ENCODE measurements around the gene QRFP.
A peak's percentile ranks its signal among the peaks of the same experiment; 100 is the strongest.
"Not testable (repeated sequence)": the region's sequence is repeated elsewhere in the genome, so short reads cannot be mapped to it uniquely, and the experiment has no call there.

Gene QRFP

DNA sequence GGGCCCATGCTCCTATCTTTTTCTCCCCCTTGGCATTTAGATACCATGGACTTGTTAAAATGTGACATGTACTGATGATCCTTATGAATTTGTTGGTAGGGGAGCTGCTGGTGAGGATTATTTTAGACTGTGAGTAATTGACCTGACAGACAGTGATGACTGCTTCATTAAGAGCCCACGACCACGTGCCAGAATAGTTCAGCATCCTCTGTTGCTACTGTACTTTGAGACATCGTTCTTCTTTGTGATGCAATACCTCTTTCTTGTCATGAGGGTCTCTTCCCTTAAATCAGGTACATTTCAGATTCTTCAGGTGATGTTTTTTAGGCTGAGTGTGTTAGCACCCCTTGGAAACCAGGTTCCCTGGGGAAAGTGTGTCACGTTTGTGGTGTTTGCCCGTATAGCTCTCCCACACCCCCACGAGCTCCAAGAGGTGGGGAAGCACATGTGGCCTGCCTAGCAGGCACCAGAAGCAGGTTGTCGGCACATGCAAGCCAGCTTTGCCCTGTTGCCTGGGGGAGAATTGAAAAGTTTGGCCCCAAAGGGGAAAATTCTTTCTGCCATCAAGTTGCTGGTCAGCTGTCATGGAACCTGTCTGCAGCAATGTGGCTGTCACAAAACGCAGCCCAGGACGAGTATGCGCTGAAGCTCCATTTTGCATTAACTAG, 25.1 kb downstream of the QRFP start:
- DNase-seq = no peak

- DNase-seq = no peak
These were observed 25.9 kb downstream of the QRFP start for GRCh38 chr9:130870491-130871381.

DNA sequence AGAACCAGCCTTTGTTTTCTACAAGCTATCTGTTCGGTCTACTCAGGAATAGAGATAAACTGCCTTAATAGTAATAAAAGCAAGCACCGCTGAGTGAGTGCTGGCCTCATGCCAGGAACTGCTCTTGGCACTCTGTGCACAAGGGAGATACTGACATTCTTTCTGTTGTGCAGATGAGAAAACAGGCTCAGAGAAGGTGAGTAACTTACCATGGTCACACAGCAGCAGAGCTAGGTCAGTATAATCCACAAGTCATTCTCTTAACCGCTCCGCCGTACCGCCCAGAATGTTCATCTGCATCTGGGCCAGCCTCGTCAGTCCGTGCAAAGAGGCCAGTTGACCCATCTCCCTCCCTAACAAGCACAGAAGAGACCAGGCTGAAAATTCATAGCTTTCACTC, 27.4 kb downstream of the QRFP start:
- DNase-seq = no peak

GRCh38 chr9:130868230-130868629, 28.4 kb downstream of the QRFP start:
- DNase-seq = no peak

GRCh38 chr9:130867556-130867955, 29.1 kb downstream of the QRFP start:
- DNase-seq = no peak

- peak; percentile 89 for DNase-seq
These were observed 30.1 kb downstream of the QRFP start for GRCh38 chr9:130866474-130866965.

GRCh38 chr9:130865921-130866320, 30.7 kb downstream of the QRFP start:
- no peak for DNase-seq

DNA sequence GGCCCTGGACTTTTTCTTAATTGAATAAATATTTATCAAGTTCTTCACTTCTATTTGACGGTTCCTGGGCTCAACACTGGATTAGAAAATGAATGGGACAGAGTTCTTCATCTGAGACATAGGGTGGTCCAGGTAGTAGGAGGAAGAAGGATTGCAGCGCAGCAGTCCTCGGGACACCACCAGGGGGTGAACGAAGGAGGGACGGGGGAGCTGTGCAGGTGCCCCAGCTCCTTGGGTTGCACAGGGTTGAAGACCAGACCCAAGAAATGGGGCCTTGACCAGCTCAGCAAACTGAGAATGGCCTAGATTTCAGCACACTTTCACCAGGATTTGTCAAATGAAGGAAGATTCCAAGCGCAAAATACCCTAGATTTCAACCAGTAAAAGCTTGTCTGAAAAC, 32.1 kb downstream of the QRFP start:
- DNase-seq = no peak

GRCh38 chr9:130862747-130863146, 33.9 kb downstream of the QRFP start:
- no peak for DNase-seq

- DNase-seq = no peak
These were observed 34.4 kb downstream of the QRFP start for GRCh38 chr9:130862217-130862616.

GRCh38 chr9:130861372-130862180, 35.0 kb downstream of the QRFP start:
- DNase-seq = no peak

DNA sequence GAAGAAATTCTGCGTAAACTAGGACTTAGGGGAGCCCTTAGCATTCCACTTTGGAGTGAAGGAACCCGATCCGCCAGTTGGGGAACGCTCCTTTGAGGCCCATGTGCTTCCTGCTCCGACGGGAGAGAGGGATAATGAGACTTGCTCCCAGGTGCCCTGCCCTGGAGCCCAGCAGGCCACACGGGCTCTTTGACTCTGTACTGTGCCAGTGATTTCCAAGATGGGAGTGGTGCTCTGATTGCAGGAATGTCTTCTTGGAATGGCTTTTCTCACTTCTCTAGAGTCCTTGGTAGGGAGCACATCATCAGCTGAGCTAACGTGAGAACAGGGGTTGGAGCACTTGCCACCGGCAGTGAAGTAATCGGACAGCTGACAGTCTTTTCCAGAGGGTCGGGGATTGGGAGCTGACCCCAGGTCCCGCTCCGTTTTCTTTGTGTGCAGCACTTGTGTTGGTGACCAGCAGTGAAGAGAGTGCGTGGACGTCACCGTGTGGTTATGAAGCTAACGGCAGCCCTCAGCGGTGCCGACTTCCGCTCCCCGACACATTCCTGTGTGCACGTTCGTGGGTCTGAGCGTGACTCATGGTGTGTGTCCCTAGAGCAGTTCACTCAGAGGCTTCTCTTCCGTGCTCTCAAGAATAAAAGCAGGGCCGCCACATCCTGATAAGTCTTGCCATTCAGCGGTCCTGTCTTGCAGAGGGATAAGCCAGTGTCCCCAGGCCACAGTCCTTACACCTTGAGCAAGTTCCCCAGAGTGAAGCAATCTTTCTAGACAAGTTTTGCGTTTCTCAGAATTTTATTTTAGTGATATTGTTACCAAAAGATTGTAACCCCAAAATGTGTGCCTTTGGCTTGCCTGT, 35.9 kb downstream of the QRFP start:
- DNase-seq = no peak

DNA sequence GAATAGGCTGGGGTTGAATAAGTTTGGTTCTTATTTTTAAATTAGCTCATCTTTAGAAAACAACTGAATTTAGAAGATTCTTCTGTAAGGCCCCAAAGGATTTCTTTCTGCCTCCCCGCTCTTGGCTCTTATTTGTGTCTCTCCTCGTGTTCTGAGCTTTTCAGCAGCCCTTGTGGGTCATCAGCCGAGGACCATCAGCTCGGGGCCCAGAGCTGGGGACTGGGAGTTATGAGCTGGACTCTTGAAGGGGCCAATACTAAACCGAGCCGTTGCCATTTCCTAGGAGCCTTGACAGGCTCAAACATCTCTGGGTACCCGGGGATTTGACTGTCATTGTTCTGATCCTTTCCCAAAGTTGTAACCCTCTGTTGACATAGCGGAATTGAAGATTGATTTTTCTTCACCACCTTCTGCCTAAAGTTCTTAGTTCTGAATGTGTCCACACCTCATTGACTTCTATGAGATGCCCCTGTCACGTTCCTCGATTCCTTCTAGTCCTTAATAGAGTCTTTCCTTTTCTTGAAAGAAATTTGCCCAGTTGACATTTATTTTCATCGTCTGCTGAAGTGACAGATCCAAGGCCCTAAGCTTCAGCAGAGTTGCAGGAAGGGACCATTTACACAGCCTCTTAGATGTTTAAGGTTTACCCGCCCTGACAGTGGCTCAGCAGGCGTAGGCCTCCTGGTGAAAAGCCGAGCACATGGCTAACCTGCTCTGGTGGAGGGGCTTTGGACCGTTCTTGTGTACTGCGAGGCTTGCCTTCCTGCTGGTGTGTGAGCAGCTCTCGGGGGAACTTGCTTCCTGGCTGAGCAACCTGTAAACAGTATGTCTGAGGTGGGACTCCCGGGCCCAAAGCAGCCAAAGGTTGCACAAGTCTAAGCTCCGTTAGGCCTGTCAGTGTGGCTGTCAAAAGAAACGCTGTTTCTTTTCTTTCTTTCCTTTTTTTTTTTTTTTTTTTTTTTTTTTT, 37.6 kb downstream of the QRFP start:
- no peak for DNase-seq

DNA sequence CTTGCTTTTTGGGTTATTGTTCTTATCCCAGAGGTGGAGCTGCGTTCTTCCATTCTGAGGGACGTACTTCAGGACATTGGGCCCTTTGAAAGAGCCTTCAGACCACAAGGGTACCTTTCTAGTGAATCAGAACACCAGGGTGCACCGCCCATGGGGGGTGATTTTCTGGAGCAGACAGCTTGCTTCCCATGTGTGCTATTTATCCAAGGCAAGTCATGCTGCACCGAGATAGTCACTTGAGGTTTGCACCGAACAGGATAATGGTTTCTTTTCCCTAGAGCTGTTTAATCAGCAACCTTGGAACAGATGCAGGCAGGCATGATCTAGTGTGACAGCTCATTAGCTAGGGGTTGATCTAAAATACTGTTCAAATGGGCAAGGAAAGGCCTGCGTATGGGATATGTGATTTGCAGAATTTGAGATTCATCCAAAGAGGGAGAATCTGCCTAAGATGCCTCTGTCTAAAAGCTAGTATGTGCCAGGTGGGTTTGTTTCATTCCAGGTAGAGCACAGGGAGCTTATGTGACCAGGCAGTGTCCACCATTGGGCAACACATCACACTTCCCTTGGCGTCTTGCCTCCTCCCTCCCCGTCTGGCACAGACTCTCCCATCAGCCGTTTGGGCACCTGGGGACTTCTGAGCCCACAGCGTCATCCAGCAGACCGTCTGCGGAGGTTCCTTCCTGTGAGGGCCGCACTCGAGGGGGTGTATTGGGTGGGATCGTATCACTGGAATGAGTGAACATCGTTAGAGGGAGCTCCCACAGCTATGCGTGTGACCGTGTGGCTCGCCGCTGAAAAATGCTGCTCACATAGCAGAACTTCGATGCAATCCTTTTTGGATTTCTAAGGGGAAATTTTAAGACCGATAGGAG, 38.5 kb downstream of the QRFP start:
- DNase-seq = no peak

DNA sequence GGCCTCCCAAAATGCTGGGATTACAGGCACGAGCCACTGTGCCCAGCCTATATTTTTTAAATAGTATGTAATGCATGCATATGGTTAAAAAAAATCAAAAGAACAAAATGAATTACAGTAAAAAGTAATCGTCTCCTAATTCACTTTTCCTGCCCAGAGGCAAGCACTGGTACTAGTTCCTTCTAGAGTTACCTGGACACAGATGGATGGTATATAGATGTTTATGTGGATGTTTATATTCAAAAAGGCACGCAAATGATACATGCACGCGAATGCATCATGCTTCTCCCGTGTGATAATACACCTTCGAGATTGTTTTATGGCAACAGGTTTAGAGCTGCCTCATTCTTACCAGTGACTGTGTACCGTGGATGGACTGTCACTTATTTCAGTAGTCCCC, 40.1 kb downstream of the QRFP start:
- no peak for DNase-seq

DNA sequence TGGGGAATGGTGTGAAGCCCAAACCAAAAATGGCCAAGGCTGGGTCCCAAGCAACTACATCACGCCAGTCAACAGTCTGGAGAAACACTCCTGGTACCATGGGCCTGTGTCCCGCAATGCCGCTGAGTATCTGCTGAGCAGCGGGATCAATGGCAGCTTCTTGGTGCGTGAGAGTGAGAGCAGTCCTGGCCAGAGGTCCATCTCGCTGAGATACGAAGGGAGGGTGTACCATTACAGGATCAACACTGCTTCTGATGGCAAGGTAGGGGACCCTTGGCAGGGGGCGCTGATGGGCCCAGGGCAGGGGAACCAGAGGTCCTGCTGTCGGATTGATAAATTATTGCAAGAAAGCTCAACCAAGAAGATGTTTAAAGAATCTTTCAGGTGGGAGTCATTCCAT, 41.8 kb downstream of the QRFP start:
- DNase-seq = no peak

DNA sequence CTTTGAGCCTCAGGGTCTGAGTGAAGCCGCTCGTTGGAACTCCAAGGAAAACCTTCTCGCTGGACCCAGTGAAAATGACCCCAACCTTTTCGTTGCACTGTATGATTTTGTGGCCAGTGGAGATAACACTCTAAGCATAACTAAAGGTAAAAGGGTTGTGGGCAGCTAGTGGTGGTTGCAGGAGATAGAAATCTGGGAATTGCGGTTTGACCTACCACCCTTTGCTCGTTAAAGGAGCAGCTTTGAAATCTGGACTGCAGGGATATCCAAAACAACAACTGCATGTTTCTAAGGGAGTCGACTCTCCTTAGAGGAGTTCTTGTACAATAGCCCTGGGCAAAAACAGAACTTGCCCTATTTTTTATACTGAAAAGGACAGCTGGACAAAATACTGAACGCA, 42.5 kb downstream of the QRFP start:
- DNase-seq = no peak

- DNase-seq = no peak
These were observed 43.8 kb downstream of the QRFP start for GRCh38 chr9:130852801-130853200.

DNA sequence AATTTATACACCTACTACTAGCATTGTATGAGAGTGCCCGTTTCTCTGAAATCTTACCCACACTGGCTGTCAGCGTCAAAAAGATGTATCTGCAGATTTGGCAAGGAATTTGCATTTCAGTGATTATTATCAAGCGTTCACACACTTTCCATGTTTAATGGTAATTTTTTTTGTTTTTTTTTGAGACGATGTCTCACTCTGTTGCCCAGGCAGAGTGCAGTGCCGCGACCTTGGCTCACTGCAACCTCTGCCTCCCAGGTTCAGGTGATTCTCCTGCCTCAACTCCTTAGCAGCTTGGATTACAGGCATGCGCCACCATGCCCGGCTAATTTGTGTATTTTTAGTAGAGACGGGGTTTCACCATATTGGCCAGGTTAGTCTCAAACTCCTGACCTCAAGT, 47.3 kb downstream of the QRFP start:
- DNase-seq = no peak

DNA sequence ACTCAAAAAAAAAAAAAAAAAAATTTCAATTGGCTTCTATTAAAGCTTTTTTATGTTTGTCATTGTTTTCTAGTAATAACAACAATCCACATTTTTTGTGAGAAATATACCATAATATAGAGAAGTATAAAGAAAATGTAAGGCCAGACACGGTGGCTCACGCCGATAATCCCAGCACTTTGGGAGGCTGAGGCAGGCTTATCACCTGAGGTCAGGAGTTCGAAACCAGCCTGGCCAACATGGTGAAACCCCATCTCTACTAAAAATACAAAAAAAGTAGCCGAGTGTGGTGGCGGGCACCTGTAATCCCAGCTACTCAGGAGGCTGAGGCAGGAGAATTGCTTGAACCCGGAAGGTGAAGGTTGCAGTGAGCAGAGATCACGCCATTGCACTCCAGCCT, 48.1 kb downstream of the QRFP start:
- not testable (repeated sequence) for DNase-seq
